Smooth muscle cell of the brain vasculature (primary cell): ENCODE results near the gene RNF41.
"Not testable (repeated sequence)": the region's sequence is repeated elsewhere in the genome, so short reads cannot be mapped to it uniquely, and the experiment has no call there.

Source experiments
- DNase-seq: peaks from one replicate; pipeline ENCODE4 v3.0.0-alpha.2; 2012; ENCODE audit warnings: low read depth, low spot score

The RNF41 gene

GRCh38 chr12:56208006-56208405, 13.7 kb downstream of the RNF41 start:
- DNase-seq: no peak

DNA sequence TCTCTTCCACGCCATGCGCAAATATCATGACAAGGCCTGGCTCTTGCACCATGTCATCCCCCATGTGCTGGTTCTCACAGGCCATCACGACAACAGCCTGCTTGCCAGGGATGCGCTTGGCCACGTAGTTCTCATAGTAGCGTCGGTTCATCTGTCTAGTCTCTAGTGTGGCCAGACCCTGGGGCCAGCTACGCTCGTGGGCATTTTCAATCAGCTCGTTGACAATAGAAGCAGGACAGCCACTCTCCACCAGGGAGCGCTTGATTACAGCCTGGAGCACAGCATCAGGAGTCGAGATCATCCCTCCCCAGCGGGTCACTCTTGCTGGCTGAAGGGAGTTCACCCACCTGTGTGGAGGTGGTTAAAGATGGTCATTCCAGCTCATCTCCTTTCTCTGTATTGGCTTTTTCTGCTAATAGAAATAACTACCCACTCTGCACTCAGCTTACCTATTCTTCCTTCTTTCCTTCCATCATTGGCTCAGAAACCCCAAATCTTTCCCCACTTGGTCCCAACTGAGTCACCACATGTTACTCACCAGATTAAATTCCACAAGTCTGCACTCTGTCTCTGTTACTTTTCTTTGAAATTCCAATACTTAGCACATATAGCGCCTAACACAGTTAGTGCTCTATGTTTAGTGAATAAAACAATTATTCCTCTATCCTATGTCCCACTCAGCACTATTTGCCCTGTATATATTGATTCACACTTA, 15.1 kb downstream of the RNF41 start:
- DNase-seq: no peak

DNA sequence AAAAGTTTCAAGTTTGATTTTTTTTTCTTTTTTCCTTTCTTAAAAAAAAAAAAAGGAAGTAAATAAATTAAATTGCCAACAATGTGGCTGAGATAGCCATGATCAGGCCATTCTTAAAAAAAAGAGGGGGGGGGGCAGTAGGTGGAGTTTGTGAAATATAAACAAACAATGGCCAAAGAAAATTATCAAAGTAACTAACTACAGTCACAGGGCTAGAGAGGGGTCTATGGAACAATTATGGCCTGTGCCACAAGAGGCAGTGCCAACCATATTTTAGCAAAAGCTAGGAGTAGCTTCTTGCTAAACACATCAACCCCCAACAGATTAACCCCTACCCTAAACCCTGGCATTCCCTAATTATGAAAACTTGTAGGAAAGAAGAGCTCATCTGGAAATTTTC, 16.3 kb downstream of the RNF41 start:
- no peak for DNase-seq

DNA sequence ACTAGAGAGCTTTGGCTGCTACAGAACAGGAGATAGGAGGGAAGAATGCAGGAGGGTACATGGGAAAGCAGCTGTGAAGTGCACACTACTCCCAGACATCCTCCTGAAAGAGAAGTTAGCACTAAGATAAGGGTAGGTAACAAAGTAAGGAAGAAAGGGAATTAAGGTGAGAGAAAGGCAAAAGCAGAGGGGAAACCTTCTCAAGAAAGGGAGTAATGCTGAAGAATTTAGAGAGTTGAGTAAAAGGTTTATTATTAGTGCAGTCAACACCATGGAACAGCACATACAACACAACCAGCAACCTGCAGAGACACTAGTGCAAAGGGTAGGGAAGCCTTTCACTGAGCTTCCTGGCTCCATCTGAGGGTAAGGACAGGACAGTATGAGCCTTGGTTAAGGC, 17.4 kb downstream of the RNF41 start:
- DNase-seq: no peak

GRCh38 chr12:56202838-56203237, 18.9 kb downstream of the RNF41 start:
- DNase-seq: no peak

- DNase-seq: no peak
Observed at GRCh38 chr12:56202366-56202765, 19.4 kb downstream of the RNF41 start.

GRCh38 chr12:56198836-56199235, 22.9 kb downstream of the RNF41 start:
- no peak for DNase-seq

- DNase-seq: no peak
Observed at GRCh38 chr12:56197921-56198635, 23.6 kb downstream of the RNF41 start.

DNA sequence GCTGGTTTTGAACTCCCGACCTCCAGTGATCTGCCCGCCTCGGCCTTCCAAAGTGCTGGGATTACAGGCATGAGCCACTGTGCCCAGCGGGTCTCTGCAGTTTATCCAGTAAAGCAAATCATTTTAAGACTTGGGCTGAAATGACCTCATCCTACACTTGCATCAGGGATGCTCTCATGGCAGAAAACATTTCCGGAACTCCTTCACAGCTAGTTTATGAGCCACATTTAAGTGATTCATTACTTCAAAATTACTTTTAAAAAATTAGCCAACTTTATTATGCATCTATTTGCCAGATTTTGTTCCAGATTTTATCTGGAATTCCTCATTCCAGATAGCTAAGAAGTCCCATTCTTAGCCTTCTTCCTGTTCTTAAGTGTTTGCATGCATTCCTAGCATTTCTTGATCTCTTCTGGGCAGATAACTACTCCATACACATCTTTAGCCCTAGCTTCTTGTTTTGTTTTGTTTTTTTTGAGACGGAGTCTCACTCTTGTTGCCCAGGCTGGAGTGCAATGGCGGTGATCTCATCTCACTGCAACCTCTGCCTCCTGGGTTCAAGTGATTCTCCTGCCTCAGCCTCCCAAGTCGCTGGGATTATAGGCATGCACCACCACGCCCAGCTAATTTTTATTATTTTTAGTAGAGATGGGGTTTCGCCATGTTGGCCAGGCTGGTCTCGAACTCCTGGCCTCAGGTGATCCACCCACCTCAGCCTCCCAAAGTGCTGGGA, 24.7 kb downstream of the RNF41 start:
- not testable (repeated sequence) for DNase-seq

DNA sequence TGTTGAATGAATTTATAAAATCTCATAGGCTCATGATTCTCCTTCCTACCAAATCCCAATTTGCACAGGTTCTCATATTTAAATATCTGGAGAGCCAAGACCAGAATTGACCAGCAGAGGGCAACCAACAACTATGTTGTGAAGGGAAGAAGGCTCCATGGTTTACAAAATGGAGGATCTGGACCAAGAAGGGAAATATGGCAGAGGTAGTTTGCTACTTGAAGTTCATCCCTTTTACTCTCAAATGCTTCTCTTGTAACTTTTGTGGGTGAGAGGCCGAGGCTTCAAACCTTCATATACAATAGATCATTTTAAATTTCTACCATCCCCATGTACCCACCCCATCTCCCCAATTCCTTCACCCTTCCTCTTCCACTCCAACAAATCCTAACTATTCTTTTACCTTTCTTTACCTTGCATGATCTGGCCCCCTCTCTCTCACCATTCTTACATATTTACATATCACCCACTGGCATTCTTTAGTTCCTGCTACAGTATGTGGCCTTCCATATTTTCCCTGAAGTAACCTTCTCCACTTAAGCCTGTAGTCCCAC, 28.6 kb downstream of the RNF41 start:
- peak; percentile 78 for DNase-seq

- no peak for DNase-seq
Observed at GRCh38 chr12:56192582-56192981, 29.1 kb downstream of the RNF41 start.

DNA sequence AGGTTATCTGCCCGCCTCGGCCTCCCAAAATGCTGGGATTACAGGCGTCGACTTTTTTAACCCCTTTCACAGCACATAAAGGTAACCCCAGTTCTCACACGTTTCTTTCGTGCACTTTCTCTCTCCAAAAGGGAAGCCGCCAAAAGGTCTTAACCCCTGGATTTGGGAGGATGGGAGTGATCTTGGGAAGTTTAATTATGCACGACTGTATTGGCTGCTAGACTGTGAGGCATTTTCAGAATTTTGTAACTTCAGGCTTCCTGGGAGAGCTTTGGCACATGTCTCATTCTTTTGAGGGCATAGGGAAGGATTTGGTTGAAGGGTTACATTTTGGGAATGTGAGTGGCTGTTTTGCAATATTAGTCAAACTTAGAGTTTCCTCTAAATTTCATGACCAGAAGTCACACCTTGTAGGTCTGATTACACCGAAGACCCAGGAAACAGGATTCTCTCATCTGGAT, 31.0 kb downstream of the RNF41 start:
- no peak for DNase-seq

GRCh38 chr12:56189918-56190694, 31.6 kb downstream of the RNF41 start:
- peak; percentile 70 for DNase-seq

DNA sequence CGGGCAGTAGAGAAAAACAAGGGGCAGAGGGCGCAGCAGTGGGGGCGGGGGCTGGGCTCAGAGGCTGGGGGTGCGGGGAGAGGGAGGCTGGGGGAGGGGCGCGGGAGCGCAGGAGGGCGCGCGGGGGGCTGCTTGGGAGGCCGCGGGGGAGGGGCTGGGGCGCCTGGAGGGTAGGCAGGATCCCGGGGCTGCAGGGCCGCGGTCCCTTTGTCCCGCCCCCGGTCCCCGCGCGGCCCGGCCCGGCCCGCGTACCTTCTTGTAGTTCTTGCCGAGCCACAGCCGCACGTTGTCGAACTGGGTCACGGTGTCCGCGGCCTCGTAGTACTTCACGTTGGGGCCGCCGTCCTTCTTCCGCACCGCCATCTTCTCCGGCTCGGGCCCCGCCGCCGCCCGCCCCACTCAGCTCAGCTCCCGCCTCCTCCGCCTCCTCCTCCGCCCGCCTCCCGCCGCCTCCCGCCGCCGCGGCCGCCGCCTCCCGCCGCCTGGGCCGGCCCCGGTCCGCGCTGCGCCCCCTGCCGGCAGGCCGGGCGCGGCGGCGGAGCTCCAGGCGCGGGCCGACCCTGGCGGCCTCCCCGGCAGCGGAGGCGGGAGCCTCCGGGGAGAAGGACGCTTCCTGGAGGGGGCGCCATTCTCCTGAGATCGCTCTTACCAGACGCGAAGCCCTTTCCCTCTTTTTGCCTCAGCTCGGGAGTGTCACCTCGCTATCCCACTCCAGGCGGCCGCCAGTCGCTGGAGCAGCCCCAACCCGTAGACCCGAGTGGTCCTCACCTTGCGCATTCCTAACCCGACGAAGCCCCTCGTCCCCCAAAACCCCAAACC, 32.4 kb downstream of the RNF41 start, which contains the start of gene SMARCC2:
Gene SMARCC2 (minus strand): TSS at position 385 of the 819 bp plus-strand sequence. CDS start 22 bp downstream, at position 363.
- peak; percentile 74 for DNase-seq

DNA sequence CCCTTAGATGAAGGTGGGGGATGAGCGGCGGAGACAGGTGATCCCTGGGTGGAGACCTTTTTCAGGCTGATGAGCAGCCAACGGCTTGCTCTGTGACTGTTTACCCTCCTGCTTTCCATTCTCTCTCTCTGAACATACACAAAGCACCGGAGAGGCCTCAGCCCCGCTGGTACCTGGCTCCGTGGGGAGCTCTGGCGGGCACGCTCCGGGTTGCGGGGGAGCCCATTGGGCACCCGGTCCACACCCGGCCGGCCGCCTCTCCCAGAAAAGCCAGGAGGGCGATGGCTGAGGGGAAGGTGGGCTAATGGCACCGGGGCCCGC, 33.0 kb downstream of the RNF41 start:
- no peak for DNase-seq

DNA sequence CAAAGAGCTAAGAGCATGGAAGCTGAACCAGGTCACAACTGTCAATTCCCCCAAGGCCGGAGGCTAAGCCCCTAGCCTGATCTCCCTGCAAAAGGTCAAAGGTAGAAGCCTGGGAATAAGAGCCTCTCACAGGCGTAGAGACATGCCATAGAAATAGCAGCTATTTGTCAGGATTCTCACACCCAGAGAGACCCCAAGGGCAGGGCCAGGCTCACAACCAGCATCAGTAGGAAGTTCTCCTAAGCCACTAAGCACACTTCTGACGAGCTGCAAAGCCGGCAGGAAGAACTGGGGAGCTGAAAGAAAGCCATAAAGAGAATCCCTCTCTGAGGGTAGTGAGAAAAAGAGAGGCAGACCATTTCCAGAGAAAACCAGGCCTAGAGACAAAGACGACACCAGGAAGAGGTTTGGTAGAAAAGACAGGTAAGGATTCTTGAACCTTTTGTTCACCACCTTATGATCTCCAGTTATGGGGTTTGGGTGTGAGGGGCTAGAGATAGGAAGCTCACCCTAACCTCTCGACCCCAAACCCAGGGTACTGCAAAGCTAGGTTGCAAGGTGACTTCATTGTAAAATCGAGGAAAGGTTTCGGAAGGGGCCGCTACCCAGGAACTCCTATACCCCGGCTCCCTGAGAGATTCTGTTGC, 33.5 kb downstream of the RNF41 start:
- DNase-seq: no peak

GRCh38 chr12:56186957-56187356, 34.8 kb downstream of the RNF41 start:
- DNase-seq: no peak

DNA sequence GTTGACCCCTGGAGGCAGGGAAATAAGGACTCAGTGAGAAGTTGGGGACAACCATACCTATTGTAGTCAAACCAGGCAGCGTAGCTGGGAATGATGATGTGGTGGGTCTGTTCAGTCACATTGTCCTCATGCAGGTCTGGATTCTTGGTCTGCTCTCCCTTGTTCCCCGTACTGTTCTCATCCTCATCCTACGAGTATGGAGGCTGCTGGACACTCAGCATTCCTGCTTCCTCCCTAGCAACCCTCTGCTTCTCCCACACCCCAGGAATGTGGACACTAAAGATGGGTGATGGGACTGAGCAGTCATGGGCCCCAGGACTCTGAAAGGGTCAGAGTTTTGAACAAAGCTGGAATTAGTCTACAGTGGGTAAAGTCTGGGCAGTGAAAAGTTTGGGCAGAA, 43.4 kb downstream of the RNF41 start:
- no peak for DNase-seq

- no peak for DNase-seq
Observed at GRCh38 chr12:56172839-56173238, 48.9 kb downstream of the RNF41 start.

- DNase-seq: no peak
Observed at GRCh38 chr12:56169229-56169759, 52.4 kb downstream of the RNF41 start.
